SK-N-SH treated with all-trans-retinoic acid at 6 μM for 48 hours (cell line): ENCODE results near the gene SARS1.

ENCODE experiments used
- ATAC-seq: fragments of 200-7000 bp; cut with Tn5 transposase; 3 replicates; pipeline ENCODE4 v1.9.1; 2020; ENCODE audit warnings: mild to moderate bottlenecking, moderate library complexity
- ARNTL ChIP-seq: fragments of 450-650 bp; formaldehyde crosslinking; IDR thresholded peaks from 2 replicates; pipeline ENCODE4 v1.5.0; 2020; ENCODE audit warnings: low read depth, mild to moderate bottlenecking, moderate library complexity, borderline replicate concordance
- BACH2 ChIP-seq: fragments of 250-450 bp; sonication (Bioruptor Pico); IDR thresholded peaks from 2 replicates; pipeline ENCODE4 v1.9.0; 2021; ENCODE audit warnings: mild to moderate bottlenecking, borderline replicate concordance
- CSDC2 ChIP-seq: fragments of 250-450 bp; sonication (Bioruptor Pico); IDR thresholded peaks from 2 replicates; pipeline ENCODE4 v1.5.0; 2020; ENCODE audit warnings: mild to moderate bottlenecking, moderate library complexity
- ESRRG ChIP-seq: fragments of 250-450 bp; sonication (Bioruptor Pico); IDR thresholded peaks from 2 replicates; pipeline ENCODE4 v1.6.1; 2021; ENCODE audit warnings: mild to moderate bottlenecking
- GLIS3 ChIP-seq: fragments of 250-450 bp; sonication (Bioruptor Pico); IDR thresholded peaks from 2 replicates; pipeline ENCODE4 v1.5.0; 2020; ENCODE audit warnings: mild to moderate bottlenecking, moderate library complexity
- ISL1 ChIP-seq: fragments of 250-450 bp; sonication (Bioruptor Pico); IDR thresholded peaks from 2 replicates; pipeline ENCODE4 v2.1.2; 2022; ENCODE audit warnings: mild to moderate bottlenecking, moderate library complexity
- OSR1 ChIP-seq: fragments of 250-450 bp; sonication (Bioruptor Pico); IDR thresholded peaks from 2 replicates; pipeline ENCODE4 v1.8.0; 2022; ENCODE audit warnings: moderate library complexity, mild to moderate bottlenecking, inconsistent platforms
- PPARA ChIP-seq: fragments of 250-450 bp; sonication (Bioruptor Pico); IDR thresholded peaks from 2 replicates; pipeline ENCODE4 v1.5.0; 2020; ENCODE audit warnings: mild to moderate bottlenecking, borderline replicate concordance
- RARB ChIP-seq: fragments of 250-450 bp; sonication (Bioruptor Pico); IDR thresholded peaks from 2 replicates; pipeline ENCODE4 v1.8.0; 2021; ENCODE audit warnings: mild to moderate bottlenecking, moderate library complexity
- SNAI2 ChIP-seq: fragments of 250-450 bp; sonication (Bioruptor Pico); IDR thresholded peaks from 2 replicates; pipeline ENCODE4 v1.5.0; 2020; ENCODE audit warnings: mild to moderate bottlenecking, moderate library complexity
- TCF4 ChIP-seq: fragments of 250-450 bp; sonication (Bioruptor Pico); IDR thresholded peaks from 2 replicates; pipeline ENCODE4 v1.8.0; 2021; ENCODE audit warnings: mild to moderate bottlenecking, moderate library complexity, borderline replicate concordance
- ZC3H10 ChIP-seq: fragments of 250-450 bp; sonication (Bioruptor Pico); IDR thresholded peaks from 2 replicates; pipeline ENCODE4 v1.5.1; 2021; ENCODE audit warnings: mild to moderate bottlenecking, moderate library complexity
- ZFP3 ChIP-seq: fragments of 250-450 bp; sonication (Bioruptor Pico); IDR thresholded peaks from 2 replicates; pipeline ENCODE4 v1.5.0; 2020; ENCODE audit warnings: mild to moderate bottlenecking, moderate library complexity
- ZFP30 ChIP-seq: fragments of 450-650 bp; formaldehyde crosslinking; IDR thresholded peaks from 2 replicates; pipeline ENCODE4 v1.5.0; 2022; ENCODE audit warnings: mild to moderate bottlenecking, moderate library complexity
- ZNF565 ChIP-seq: fragments of 450-650 bp; formaldehyde crosslinking; conservative IDR thresholded peaks from 2 replicates; pipeline ENCODE4 v1.5.0; 2020; ENCODE audit warnings: low read depth, mild to moderate bottlenecking, moderate library complexity
- ZNF70 ChIP-seq: fragments of 450-650 bp; formaldehyde crosslinking; IDR thresholded peaks from 2 replicates; pipeline ENCODE4 v1.5.0; 2020; ENCODE audit warnings: mild to moderate bottlenecking, moderate library complexity
- ZNF8 ChIP-seq: fragments of 450-650 bp; formaldehyde crosslinking; IDR thresholded peaks from 2 replicates; pipeline ENCODE4 v1.5.0; 2020; ENCODE audit warnings: mild to moderate bottlenecking, moderate library complexity
- TF ChIP-seq, protein P1 (sequence below): fragments of 250-450 bp; sonication (Bioruptor Pico); IDR thresholded peaks from 2 replicates; pipeline ENCODE4 v1.8.0; 2020; ENCODE audit warnings: mild to moderate bottlenecking, moderate library complexity, borderline replicate concordance
- TF ChIP-seq, protein P2 (sequence below): fragments of 250-450 bp; sonication (Bioruptor Pico); IDR thresholded peaks from 2 replicates; pipeline ENCODE4 v1.5.1; 2020; ENCODE audit warnings: low read depth, mild to moderate bottlenecking, moderate library complexity
- TF ChIP-seq, protein P3 (sequence below): fragments of 250-450 bp; sonication (Bioruptor Pico); IDR thresholded peaks from 2 replicates; pipeline ENCODE4 v1.8.0; 2021; ENCODE audit warnings: low read depth, mild to moderate bottlenecking, moderate library complexity, borderline replicate concordance
- TF ChIP-seq, protein P4 (sequence below): fragments of 250-450 bp; sonication (Bioruptor Pico); IDR thresholded peaks from 2 replicates; pipeline ENCODE4 v1.5.1; 2021; ENCODE audit warnings: mild to moderate bottlenecking, moderate library complexity
- TF ChIP-seq, protein P5 (sequence below): fragments of 250-450 bp; sonication (Bioruptor Pico); IDR thresholded peaks from 2 replicates; pipeline ENCODE4 v1.5.0; 2020; ENCODE audit warnings: mild to moderate bottlenecking, moderate library complexity

The SARS1 gene

DNA sequence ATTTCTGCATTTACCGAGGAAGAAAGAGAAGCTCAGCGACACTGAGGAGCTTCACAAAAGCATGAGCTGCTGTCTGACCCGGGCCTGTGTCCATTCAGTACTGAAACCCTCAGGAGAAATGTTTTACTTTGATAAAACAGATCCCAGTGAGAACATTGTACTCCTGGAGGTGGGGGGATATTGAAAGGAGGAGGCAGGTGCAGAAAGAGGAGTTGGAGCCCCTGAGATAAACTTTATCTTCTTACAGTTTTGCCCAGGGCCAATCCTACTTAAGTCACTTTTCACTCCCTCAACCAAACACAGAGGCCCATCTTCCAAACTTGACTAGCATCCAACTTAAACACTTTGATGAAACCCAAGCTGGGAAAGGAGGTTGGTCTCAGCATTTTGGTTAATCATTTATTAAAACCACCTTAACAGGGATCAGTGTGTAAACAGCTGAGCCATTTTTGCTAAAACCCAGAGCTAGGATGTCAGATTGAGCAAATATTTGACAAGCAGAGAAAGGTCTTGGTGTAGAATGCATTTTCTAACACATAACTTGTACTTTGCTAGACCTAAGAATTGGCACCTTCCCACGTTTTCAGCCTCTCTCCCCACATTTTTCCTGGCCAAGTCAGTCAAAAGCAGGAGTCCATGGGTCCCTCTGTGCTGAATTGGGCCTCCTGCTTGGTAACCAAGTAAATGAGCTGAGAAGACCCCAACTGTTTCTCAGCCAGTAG is 32.5 kb upstream of the SARS1 start:
- no peak for ATAC-seq
- TF ChIP-seq OSR1 (no peak), ESRRG (CRISPR knock-in tag) (no peak), BACH2 (no peak), SNAI2 (no peak), GLIS3 (no peak), ZNF70 (no peak), ISL1 (CRISPR knock-in tag) (no peak), ZC3H10 (CRISPR knock-in tag) (no peak), TCF4 (no peak), ARNTL (CRISPR knock-in tag) (no peak), RARB (CRISPR knock-in tag) (no peak), ZNF8 (CRISPR knock-in tag) (no peak), ZFP30 (CRISPR knock-in tag) (no peak), ZFP3 (CRISPR knock-in tag) (no peak), PPARA (CRISPR knock-in tag) (no peak)
- TF ChIP-seq, protein P1, sequence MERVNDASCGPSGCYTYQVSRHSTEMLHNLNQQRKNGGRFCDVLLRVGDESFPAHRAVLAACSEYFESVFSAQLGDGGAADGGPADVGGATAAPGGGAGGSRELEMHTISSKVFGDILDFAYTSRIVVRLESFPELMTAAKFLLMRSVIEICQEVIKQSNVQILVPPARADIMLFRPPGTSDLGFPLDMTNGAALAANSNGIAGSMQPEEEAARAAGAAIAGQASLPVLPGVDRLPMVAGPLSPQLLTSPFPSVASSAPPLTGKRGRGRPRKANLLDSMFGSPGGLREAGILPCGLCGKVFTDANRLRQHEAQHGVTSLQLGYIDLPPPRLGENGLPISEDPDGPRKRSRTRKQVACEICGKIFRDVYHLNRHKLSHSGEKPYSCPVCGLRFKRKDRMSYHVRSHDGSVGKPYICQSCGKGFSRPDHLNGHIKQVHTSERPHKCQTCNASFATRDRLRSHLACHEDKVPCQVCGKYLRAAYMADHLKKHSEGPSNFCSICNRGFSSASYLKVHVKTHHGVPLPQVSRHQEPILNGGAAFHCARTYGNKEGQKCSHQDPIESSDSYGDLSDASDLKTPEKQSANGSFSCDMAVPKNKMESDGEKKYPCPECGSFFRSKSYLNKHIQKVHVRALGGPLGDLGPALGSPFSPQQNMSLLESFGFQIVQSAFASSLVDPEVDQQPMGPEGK: no peak
- TF ChIP-seq, protein P2, sequence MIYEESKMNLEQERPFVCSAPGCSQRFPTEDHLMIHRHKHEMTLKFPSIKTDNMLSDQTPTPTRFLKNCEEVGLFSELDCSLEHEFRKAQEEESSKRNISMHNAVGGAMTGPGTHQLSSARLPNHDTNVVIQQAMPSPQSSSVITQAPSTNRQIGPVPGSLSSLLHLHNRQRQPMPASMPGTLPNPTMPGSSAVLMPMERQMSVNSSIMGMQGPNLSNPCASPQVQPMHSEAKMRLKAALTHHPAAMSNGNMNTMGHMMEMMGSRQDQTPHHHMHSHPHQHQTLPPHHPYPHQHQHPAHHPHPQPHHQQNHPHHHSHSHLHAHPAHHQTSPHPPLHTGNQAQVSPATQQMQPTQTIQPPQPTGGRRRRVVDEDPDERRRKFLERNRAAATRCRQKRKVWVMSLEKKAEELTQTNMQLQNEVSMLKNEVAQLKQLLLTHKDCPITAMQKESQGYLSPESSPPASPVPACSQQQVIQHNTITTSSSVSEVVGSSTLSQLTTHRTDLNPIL (CRISPR knock-in tag): no peak
- TF ChIP-seq, protein P3, sequence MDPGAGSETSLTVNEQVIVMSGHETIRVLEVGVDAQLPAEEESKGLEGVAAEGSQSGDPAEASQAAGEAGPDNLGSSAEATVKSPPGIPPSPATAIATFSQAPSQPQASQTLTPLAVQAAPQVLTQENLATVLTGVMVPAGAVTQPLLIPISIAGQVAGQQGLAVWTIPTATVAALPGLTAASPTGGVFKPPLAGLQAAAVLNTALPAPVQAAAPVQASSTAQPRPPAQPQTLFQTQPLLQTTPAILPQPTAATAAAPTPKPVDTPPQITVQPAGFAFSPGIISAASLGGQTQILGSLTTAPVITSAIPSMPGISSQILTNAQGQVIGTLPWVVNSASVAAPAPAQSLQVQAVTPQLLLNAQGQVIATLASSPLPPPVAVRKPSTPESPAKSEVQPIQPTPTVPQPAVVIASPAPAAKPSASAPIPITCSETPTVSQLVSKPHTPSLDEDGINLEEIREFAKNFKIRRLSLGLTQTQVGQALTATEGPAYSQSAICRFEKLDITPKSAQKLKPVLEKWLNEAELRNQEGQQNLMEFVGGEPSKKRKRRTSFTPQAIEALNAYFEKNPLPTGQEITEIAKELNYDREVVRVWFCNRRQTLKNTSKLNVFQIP (CRISPR knock-in tag): no peak
- TF ChIP-seq, protein P4, sequence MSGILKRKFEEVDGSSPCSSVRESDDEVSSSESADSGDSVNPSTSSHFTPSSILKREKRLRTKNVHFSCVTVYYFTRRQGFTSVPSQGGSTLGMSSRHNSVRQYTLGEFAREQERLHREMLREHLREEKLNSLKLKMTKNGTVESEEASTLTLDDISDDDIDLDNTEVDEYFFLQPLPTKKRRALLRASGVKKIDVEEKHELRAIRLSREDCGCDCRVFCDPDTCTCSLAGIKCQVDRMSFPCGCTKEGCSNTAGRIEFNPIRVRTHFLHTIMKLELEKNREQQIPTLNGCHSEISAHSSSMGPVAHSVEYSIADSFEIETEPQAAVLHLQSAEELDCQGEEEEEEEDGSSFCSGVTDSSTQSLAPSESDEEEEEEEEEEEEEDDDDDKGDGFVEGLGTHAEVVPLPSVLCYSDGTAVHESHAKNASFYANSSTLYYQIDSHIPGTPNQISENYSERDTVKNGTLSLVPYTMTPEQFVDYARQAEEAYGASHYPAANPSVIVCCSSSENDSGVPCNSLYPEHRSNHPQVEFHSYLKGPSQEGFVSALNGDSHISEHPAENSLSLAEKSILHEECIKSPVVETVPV: no peak
- TF ChIP-seq, protein P5, sequence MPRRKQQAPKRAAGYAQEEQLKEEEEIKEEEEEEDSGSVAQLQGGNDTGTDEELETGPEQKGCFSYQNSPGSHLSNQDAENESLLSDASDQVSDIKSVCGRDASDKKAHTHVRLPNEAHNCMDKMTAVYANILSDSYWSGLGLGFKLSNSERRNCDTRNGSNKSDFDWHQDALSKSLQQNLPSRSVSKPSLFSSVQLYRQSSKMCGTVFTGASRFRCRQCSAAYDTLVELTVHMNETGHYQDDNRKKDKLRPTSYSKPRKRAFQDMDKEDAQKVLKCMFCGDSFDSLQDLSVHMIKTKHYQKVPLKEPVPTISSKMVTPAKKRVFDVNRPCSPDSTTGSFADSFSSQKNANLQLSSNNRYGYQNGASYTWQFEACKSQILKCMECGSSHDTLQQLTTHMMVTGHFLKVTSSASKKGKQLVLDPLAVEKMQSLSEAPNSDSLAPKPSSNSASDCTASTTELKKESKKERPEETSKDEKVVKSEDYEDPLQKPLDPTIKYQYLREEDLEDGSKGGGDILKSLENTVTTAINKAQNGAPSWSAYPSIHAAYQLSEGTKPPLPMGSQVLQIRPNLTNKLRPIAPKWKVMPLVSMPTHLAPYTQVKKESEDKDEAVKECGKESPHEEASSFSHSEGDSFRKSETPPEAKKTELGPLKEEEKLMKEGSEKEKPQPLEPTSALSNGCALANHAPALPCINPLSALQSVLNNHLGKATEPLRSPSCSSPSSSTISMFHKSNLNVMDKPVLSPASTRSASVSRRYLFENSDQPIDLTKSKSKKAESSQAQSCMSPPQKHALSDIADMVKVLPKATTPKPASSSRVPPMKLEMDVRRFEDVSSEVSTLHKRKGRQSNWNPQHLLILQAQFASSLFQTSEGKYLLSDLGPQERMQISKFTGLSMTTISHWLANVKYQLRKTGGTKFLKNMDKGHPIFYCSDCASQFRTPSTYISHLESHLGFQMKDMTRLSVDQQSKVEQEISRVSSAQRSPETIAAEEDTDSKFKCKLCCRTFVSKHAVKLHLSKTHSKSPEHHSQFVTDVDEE (CRISPR knock-in tag): no peak

DNA sequence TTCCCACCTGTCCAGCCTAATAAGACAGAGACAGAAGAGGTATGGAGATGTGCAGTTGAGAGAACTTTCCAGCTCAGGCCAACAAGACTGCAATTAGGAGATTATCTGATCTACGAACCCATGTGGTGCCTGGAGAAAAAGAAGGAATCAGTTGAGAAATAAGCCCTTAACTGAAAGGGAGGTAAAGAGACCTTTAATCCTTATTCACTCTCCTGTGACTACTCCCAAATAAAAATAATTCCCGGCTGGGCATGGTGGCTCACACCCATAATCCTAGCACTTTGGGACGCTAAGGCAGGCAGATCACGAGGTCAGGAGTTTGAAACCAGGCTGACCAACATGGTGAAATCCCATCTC is 31.9 kb upstream of the SARS1 start:
- ATAC-seq: no peak
- no peak for TF ChIP-seq ESRRG (CRISPR knock-in tag)
- no peak for TF ChIP-seq ZNF565
- TF ChIP-seq SNAI2: no peak
- no peak for TF ChIP-seq CSDC2 (CRISPR knock-in tag)
- no peak for TF ChIP-seq BACH2
- TF ChIP-seq GLIS3: no peak
- TF ChIP-seq, protein P3 (CRISPR knock-in tag): no peak
